GM12873 (cell line): Measurements from ENCODE around the gene ROR1.

Experiments used
- TF ChIP-seq, protein P1 (sequence below): IDR thresholded peaks from 2 replicates; pipeline ENCODE4 v1.5.1; 2012; ENCODE audit warnings: low read depth, mild to moderate bottlenecking, moderate library complexity, low read length, control low read depth; ENCODE audit not compliant: insufficient read depth; ENCODE audit errors: missing control alignments

The ROR1 gene

DNA sequence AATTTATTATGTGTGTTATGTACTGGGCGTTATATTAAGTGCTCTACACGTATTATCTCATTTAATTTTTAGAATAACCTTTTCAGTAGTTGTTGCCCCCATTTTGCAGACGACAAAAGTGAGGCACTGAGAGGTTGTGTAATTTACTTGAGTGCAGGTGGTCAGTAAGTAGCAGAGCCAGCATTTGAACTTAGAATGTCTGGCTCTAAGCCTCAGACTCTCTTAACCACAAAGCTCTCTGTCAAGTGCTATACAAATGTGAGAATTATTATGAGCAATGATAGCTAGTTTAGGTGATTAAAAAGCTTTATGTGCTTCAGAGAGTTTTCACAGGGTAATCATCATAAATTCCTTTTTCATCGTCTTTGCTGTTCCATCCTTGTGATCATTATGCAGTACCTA lies 333.3 kb downstream of the ROR1 start:
- TF ChIP-seq, protein P1, sequence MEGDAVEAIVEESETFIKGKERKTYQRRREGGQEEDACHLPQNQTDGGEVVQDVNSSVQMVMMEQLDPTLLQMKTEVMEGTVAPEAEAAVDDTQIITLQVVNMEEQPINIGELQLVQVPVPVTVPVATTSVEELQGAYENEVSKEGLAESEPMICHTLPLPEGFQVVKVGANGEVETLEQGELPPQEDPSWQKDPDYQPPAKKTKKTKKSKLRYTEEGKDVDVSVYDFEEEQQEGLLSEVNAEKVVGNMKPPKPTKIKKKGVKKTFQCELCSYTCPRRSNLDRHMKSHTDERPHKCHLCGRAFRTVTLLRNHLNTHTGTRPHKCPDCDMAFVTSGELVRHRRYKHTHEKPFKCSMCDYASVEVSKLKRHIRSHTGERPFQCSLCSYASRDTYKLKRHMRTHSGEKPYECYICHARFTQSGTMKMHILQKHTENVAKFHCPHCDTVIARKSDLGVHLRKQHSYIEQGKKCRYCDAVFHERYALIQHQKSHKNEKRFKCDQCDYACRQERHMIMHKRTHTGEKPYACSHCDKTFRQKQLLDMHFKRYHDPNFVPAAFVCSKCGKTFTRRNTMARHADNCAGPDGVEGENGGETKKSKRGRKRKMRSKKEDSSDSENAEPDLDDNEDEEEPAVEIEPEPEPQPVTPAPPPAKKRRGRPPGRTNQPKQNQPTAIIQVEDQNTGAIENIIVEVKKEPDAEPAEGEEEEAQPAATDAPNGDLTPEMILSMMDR = no peak

DNA sequence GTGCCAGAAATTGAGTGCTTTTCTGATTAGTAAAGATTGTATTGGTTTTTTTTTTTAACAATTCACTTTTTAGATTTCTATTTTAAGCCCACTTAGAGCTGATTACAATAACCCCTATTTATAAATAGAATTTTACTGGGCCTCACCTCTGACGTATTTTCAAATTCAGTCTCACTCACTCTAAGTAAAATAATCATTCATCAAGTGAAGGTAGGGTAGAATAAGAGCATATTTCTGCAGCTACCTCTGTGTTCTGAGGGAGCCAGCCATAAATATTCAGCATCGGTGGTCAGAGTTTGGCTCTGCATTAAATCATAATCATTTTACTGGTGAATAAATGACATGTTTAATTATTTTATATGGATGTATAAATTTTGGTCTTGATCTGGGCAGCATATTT lies 333.8 kb downstream of the ROR1 start:
- TF ChIP-seq, protein P1 = no peak

DNA sequence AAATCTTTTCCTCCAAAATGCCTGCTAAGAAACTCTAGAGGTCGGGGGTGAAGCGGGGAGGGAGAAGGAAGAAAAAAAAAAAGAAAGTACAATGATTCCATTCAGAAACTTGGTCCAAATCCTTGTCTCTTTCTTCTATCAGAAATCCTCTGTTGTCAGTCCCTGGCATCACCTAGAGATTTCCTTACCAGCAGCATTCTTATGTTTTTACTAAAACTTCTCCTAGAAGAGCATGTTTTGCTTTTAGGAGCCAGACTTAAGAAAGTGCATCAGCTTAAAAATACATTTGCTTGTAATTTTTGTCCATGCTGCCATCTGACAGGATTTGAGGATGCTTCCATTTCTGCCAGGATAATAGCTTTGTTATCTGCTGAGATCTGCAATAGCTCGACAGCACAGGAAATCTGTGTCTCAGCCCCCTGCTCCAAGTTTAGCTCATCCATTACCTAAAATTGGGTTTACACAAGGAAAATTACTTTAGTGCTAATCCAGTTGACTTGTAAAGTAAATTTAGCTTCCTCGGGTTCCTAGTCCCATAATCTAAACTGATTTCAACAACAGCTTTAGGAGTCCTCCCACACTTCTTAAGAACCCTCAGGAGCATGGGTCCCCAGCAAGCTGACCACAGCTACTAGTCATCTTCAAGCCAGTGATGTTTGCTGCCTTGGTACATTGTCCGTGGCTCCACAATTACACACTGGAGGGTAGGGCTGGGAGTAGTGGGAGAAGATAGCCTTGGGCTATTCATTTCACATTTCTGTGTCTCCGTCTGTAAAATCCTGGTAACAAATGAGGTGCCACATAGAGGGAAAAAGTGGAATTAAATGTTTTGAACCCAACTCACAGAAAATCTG lies 337.3 kb downstream of the ROR1 start:
- TF ChIP-seq, protein P1 = no peak

DNA sequence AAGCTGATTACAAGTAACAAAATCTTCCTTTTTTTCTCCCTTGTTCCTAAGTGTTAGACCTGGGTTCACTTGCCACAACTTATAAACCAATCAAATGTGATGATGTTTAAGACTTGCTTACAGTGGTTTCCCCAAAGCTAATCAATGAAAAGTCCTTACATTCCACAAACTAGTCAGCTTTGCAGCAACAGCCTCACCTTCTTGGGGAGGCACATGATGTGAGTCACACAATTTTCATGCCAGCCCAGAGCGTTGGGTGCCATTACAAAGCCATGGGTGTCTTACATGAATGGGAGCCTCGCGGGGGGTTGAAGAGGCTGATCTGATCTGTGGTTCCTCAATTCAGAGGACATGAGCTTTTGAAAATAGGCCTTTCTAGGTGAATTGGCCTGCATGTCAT lies 338.0 kb downstream of the ROR1 start:
- TF ChIP-seq, protein P1 = no peak

DNA sequence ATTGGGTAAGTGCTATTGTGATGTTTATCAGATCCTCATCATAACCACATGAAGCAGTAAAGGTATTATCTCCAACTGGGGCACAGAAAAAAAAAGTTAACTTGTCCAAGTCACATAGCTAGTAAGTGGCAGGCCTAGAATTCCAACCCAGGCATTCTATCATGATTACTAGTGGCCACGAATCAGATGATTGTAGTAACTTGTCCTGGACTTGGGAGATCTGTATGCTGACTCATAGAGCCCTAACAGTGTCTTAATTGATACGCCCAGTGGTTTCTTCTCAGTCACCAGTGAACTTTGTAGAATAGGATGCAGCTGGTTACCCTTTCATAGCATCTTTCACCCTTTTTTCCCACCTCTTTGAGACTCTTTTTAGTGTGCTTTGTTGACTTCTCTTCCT lies 338.5 kb downstream of the ROR1 start:
- TF ChIP-seq, protein P1 = no peak

DNA sequence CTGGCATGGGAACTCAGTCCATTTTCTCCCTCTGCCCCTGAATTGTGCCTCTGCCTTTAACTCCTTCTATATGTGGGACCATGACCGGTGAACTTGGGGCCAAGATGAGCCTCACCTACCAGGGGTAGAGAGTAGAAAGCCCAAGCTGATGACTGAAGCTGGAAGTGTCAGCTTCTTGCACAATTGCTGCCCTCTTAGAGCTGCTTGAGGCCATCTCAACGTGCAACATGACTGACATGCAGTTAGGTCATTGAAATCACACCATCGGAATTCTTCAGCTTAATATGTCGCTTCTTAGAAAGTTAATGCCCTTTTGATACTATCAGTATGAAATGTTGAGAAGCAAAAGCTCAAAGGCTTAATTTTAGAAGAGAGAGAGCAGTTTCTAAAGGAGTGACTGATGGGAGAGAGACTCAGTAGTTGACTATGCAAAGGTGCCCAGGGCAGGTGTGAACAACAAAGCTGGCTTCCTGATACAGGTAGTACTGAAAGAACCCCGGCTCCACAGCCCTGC lies 340.3 kb downstream of the ROR1 start:
- TF ChIP-seq, protein P1 = no peak

DNA sequence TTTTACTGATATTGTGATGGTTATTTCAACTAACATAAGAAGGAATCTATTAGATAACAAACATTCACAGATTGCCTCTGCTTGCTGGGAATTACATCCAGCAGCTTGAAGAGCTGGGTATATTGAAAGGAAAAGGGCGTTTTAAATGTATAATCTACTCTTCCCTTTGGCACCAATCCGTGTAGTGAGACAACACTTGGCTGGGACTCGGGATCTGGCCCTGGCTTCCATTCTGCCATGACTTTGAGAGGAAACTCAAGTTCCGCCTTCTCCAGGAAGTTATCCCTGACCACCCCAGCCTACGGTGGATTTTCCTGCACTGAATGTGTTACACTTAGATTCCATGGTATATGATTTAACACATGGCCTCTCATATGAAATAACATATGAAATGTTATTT lies 342.7 kb downstream of the ROR1 start:
- TF ChIP-seq, protein P1 = no peak
